Activated T-cell treated with anti-CD3 and anti-CD28 coated beads for 24 hours (primary cell): ENCODE measurements around the gene LCN2.

Experiments used
- DNase-seq: peaks from one replicate; pipeline ENCODE4 v3.0.0-alpha.2; 2020; ENCODE audit warnings: low read depth

Gene LCN2

GRCh38 chr9:128115187-128116103, 33.8 kb upstream of the LCN2 start:
- no peak for DNase-seq

DNA sequence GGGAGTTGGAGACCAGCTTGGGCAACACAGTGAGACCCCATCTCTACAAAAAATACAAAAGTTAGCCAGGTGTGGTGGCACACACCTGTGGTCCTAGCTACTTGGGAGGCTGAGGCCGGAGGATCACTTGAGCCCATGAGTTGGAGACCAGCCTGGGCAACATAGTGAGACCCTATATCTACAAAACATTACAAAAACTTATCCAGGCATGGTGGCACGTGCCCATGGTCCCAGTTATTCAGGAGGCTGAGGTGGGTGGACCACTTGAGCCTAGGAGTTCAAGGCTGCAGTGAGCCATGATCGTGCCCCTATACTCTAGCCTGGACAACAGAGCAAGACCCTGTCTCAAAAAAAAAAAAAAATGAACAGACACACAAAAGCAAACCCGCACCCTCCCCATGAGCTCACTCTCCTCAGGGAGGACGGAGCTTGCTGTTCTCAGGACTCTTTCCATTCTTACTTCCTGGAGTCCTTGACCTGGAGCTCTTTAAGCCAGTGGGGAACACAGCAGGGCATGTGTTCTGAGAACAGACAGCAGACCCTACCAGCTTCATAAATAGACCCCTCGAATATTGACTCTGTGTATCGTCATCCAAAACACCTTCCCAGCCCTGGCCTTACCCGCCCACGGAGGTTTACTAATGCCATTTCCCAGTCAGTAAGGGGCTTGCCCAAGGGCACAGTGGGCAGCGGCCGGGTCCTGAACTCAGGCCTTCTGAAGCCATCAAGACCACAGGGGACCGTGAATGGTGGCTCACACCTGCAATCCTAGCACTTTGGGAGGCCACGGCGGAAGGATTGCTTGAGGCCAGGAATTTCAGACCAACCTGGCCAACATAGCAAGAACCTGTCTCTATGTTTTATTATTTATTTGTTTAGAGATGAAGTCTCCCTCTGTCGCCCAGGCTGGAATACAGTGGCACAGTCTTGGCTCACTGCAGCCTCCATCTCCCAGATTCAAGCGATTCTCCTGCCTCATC, 32.9 kb upstream of the LCN2 start:
- no peak for DNase-seq

GRCh38 chr9:128117613-128118471, 31.4 kb upstream of the LCN2 start:
- DNase-seq: peak; percentile 94

DNA sequence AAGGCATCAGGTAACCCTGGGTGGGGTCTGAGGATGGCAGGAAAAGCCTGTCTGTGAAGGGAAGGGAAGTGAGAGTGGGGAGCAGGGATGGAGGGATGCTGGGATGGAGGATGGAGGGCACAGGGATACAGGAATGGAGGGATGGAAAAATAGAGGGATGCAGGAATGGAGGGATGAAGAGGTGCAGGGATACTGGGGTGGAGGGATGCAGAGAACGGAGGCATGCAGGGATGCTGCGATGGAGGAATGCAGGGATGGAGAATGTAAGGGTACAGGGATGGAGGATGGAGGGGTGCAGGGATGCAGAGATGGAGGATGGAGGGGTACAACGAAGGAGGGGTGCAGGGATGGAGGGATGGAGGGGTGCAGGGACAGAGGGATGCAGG, 30.8 kb upstream of the LCN2 start:
- no peak for DNase-seq

GRCh38 chr9:128118971-128119665, 30.1 kb upstream of the LCN2 start:
- no peak for DNase-seq

- DNase-seq: no peak
Observed at GRCh38 chr9:128120061-128120740, 29.1 kb upstream of the LCN2 start.

DNA sequence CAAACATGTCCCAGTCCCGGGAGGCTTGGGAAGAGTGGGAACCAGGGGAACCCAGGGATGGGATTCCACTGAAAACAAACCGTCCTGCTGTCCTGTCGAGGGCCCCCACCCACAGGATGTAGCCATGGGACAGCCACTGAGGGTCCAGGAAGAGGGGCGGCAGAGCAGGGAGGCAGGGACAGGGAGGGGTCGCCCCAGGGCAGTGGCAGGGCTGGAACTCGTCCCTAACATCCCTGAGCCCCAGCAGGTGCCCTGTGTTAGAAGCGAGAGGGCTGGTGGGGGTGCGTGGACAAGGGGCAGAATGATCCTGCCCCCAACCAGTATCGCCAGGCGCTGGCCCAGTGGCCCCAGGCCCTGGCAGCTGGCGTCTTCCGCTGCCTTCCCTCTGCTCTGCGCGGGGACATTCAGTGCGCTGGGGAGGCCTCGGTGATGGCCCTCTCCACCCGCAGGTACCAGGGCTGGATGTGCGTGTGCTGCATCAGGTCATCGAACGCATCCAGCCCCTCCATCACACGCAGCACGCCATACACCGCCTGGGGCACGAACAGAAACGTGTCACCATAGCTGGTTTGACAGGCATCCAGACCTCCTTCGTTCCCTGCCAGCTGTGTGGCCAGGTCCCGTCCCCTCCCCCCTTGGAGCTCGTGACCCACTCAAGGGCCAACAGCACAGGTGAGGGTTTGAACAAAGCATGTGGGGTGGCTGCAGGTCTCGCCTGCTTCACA, 28.4 kb upstream of the LCN2 start:
- DNase-seq: no peak

DNA sequence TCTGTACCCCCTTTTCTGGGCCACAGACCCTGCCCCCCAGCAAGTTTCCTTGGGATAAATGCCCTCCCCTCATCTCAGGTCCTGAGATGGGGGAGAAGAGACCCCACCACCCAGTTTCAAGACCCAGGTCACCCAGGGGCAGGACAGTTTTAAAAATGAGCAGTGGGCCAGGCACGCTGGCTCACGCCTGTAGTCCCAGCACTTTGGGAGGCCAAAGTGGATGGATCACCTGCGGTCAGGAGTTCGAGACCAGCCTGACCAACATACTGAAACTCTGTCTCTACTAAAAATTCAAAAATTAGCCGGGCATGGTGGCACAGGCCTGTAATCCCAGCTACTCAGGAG, 27.8 kb upstream of the LCN2 start:
- no peak for DNase-seq

GRCh38 chr9:128121924-128122808, 27.1 kb upstream of the LCN2 start:
- no peak for DNase-seq

DNA sequence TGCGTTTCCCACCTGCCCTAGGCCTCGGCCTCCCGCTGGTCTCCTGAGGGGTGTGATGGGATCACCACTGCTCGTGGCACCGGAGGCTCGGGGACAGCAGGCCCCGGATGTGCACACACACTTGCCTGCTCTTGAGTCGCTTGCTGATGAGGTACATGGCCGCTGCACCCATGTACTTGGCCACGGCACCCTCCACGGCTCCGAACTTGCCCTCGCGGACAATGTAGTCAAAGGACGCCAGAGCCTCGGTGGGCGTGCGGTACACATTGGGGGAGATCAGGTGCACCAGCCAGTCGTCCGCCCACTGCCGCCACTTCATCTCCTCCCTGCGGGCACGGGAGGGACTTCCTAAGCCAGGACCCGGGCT, 26.5 kb upstream of the LCN2 start:
- DNase-seq: no peak

GRCh38 chr9:128123451-128124080, 25.7 kb upstream of the LCN2 start:
- no peak for DNase-seq

- DNase-seq: no peak
Observed at GRCh38 chr9:128124451-128124850, 24.8 kb upstream of the LCN2 start.

DNA sequence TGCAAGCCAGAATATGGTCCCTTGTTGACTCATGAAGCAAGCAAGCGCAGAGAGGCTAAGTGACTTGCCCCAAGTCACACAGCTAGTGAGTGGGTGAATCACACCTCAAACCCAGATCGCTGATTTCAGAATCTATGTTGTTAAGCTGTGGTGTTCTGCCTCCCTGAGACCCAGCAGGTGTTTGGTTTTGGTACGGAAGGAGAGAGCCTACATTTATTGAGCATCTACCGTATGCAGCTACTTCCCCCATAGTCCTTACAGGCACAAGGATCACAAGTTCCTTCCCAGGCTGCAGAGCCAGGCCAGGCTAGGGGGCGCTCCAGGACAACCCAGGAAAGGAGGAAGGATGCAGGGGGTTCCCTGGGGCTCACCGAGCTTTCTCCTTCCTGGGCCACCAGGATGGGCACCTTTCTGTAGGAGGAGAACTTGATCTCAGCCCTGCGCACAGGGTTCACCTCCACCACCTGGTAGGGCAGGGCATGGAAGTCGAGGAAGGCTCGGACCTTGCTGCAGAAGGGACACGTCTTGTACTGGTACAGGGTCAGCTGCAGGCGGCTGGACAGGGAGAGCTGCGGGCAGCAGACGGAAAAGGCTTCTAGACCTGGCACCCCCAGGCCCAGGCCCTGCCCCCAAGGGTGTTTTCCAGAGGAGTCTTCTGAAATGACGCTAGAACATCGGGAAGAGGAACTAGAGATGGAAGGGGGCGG, 24.2 kb upstream of the LCN2 start:
- DNase-seq: no peak

DNA sequence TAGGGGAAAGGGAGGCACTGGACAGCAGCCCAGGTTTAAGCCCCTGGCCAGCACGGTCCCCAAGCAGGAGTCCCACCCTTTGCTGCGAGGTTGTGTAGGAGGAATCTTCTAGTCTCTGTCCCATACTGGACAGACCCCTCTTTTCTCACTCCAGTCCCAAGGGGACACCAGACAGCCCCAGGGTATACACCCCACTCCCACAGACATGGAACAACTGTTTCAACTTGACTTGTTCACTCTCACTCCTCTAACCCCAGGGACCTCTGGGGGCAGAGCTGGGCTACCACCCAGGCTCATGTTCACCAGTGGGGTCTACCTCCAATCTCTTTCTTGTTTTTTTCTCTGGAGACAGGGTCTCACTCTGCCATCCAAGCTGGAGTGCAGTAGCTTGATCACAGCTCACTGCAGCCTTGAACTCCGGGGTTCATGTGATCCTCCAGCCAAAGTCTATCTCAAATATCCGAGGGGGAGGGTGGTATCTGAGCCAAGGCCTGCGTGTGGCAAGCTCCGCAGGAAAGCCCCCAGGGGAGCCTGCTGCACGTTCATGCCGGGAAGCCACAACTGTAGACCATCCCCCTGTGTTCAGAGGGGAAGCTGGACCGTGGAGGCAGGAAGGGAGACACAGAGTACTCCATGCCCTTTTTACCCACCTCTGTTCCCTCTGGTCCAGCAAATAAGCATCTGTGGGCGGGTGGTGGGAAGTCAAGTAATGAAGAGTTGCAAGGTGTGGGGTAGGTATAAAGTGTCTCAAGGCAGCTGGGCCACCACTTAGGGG, 23.5 kb upstream of the LCN2 start:
- no peak for DNase-seq

DNA sequence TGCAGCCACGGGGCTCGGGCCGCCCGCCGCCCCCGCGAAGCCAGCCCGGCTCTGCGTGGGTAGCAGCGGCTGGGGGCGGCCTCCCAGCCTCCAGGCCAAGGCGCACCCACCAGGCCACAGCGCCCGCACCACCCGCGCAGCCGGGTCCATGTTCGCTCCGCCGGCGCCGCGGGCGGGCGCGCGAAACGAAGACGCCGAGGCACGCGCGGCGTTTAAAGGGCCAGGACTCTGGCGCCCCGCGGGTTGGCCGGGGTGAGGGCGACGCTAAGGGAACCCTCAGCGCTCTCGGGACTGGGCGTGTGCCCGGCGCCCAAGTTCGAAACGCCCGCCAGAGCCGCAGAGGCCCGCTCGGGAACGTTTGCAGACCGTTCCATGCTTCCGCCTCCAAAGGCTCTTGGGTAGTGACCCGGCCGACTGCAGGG, 21.7 kb upstream of the LCN2 start, which contains the start of gene PTGES2:
Gene PTGES2 (minus strand): TSS at position 162 of the 422 bp plus-strand sequence. CDS start 12 bp downstream, at position 150.
- DNase-seq: peak; percentile 69

DNA sequence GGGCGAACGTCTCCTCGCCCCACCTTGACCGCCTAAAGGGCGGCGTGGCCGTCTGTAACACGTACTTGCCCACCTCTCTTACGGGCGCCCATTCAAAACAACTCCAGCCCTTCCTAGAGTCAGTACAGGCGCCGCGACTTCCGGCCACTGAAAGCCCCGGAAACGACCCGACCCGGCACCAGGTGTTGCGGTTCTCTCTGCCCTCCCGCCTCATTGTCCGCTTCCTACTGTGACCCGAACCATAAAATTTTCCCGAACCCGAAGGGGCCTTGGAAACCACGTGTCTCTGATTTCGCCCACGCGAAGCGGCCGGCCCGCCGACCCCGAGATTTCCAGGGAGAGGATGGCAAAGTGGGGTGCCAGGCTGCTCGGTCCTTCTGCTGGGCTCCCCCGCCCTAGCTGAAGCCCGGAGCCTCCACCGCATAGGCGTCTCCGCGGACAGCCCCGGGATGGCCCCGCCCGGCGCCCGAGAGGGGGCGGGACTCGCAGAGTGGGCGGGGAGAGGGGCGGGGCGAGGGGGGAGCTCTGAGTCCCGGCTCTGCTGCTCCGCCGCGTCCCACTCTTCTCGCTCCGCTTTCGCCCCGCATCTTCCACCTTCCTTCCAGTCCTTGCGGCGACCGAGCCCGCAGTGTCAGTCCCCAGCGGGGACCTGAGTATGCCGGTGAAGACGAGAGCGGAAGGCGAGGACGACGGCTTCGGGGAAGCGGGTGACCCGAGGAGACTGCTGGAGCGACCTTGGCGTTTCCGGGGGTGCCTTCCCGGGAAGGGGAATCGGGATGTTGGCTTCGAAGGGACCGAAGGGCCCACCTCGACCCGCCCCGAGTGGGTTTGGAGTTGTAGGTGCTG, 21.0 kb upstream of the LCN2 start:
- peak; percentile 76 for DNase-seq
